NCI-H526 (cell line): Measurements from ENCODE around the gene CPXM2.

Experiments used
- DNase-seq, 2 experiments: peaks; one replicate each; lab custom pipeline; 2025; lab: John Stamatoyannopoulos, UW

CPXM2 gene

GRCh38 chr10:123800289-123800688, 91.3 kb downstream of the CPXM2 start:
- no peak for DNase-seq

- DNase-seq = no peak
Observed at GRCh38 chr10:123798856-123799255, 92.8 kb downstream of the CPXM2 start.

GRCh38 chr10:123797813-123798212, 93.8 kb downstream of the CPXM2 start:
- no peak for DNase-seq

GRCh38 chr10:123796736-123797135, 94.9 kb downstream of the CPXM2 start:
- DNase-seq = no peak

- no peak for DNase-seq
Observed at GRCh38 chr10:123795846-123796590, 95.6 kb downstream of the CPXM2 start.

GRCh38 chr10:123795196-123795780, 96.3 kb downstream of the CPXM2 start:
- DNase-seq = no peak

GRCh38 chr10:123792248-123792978, 99.2 kb downstream of the CPXM2 start:
- no peak for DNase-seq

GRCh38 chr10:123790132-123790885, 101.3 kb downstream of the CPXM2 start:
- no peak for DNase-seq

- no peak for DNase-seq
Observed at GRCh38 chr10:123788981-123789380, 102.6 kb downstream of the CPXM2 start.

- DNase-seq = no peak
Observed at GRCh38 chr10:123787566-123787965, 104.0 kb downstream of the CPXM2 start.

GRCh38 chr10:123786896-123787295, 104.7 kb downstream of the CPXM2 start:
- DNase-seq = no peak

GRCh38 chr10:123786306-123786705, 105.3 kb downstream of the CPXM2 start:
- no peak for DNase-seq

- no peak for DNase-seq
Observed at GRCh38 chr10:123784646-123785045, 107.0 kb downstream of the CPXM2 start.

GRCh38 chr10:123784216-123784615, 107.4 kb downstream of the CPXM2 start:
- no peak for DNase-seq

GRCh38 chr10:123783296-123783695, 108.3 kb downstream of the CPXM2 start:
- DNase-seq = no peak

- DNase-seq = no peak
Observed at GRCh38 chr10:123782549-123782948, 109.1 kb downstream of the CPXM2 start.

GRCh38 chr10:123781956-123782500, 109.6 kb downstream of the CPXM2 start:
- DNase-seq = no peak

- no peak for DNase-seq
Observed at GRCh38 chr10:123781324-123781900, 110.2 kb downstream of the CPXM2 start.

GRCh38 chr10:123778719-123779517, 112.7 kb downstream of the CPXM2 start:
- peak in 1 of 2 experiments; percentile 12 for DNase-seq

GRCh38 chr10:123777881-123778280, 113.7 kb downstream of the CPXM2 start:
- DNase-seq = no peak
